A673 (cell line): ENCODE measurements around the gene PPP6R2.

Experiments used
- CTCF ChIP-seq: fragments of 300-800, 200-600 bp; sonication (generic); conservative IDR thresholded peaks from 2 replicates; pipeline ENCODE4 v1.5.1; 2017; ENCODE audit warnings: low read depth, mild to moderate bottlenecking, antibody characterized with exemption, low read length, moderate library complexity, mixed read lengths
- EZH2 ChIP-seq: fragments of 200-600 bp; sonication (generic); IDR thresholded peaks from 2 replicates; pipeline ENCODE4 v1.6.1; 2017; ENCODE audit warnings: borderline replicate concordance, low read depth, mild to moderate bottlenecking, mixed read lengths, antibody characterized with exemption, low read length; ENCODE audit not compliant: poor library complexity, severe bottlenecking

- TF ChIP-seq CTCF (no peak), EZH2 (no peak)
These were observed 128.2 kb downstream of the PPP6R2 start for GRCh38 chr22:50471197-50471847.
